HG02759 (cell line): ENCODE measurements around the gene EFEMP1.
"Not testable (repeated sequence)": the region's sequence is repeated elsewhere in the genome, so short reads cannot be mapped to it uniquely, and the experiment has no call there.

Experiments
- ATAC-seq: cut with Tn5 transposase; IDR thresholded peaks from one replicate; pipeline ENCODE4 v1.9.1; 2021; ENCODE audit warnings: mild to moderate bottlenecking, moderate library complexity; ENCODE audit not compliant: unreplicated experiment

The EFEMP1 gene

DNA sequence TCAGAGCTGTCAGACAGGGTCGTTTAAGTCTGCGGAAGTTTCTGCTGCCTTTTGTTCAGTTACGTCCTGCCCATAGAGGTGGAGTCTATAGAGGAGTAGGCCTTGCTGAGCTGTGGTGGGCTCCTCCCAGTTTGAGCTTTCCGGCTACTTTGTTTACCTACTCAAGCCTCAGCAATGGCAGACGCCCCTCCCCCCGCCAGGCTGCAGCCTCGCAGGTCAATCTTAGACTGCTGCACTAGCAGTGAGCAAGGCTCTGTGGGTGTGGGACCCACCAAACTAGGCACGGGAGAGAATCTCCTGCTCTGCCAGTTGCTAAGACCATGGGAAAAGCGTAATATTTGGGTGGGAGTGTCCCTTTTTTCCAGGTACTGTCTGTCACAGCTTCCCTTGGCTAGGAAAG lies 86.5 kb downstream of the EFEMP1 start:
- no peak for ATAC-seq

DNA sequence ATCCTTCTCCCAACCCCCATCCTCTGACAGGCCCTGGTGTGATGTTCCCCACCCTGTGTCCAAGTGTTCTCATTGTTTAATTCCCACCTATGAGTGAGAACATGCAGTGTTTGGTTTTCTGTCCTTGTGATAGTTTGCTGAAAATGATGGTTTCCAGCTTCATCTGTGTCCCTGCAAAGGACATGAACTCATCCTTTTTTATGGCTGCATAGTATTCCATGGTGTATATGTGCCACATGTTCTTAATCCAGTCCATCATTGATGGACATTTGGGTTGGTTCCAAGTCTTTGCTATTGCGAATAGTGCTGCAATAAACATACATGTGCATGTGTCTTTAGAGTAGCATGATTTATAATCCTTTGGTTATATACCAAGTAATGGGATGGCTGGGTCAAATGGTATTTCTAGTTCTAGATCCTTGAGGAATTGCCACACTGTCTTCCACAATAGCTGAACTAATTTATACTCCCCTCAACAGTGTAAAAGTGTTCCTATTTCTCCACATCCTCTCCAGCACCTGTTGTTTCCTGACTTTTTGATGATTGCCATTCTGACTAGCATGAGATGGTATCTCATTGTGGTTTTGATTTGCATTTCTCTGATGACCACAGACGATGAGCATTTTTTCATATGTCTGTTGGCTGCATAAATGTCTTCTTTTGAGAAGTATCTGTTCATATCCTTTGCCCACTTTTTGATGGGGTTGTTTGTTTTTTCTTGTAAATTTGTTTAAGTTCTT lies 91.7 kb downstream of the EFEMP1 start:
- ATAC-seq: not testable (repeated sequence)

DNA sequence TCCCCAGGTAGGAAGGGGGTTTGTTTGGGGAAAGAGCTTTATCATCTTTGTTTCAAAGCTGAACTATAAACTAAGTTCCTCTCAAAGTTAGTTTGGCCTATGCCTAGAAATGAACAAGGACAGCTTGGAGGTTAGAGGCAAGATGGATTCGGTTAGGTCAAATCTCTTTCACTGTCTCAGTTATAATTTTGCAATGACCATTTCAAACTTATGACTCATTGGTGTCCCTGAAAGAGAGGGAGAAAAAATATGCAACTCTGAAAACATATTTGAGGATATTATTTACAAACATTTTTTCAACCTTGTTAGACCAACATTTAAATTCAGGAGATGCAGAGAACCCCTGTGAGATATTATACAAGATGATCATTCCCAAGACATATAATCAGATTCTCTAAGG lies 95.7 kb downstream of the EFEMP1 start:
- no peak for ATAC-seq

DNA sequence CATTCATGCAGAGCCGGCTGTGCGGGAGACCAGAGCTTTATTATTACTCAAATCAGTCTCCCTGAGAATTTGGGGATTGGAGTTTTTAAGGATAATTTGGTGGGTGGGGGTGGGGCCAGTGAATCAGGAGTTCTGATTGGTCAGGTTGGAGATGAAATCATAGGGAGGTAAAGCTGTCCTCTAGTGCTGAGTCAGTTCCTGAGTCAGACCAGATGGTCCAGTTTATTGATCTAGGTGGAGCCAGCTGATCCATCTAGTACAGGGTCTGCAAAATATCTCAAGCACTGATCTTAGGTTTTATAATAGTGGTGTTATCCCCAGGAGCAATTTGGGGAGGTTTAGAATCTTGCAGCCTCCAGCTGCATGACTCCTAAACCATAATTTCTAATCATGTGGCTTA lies 96.2 kb downstream of the EFEMP1 start:
- ATAC-seq: not testable (repeated sequence)

DNA sequence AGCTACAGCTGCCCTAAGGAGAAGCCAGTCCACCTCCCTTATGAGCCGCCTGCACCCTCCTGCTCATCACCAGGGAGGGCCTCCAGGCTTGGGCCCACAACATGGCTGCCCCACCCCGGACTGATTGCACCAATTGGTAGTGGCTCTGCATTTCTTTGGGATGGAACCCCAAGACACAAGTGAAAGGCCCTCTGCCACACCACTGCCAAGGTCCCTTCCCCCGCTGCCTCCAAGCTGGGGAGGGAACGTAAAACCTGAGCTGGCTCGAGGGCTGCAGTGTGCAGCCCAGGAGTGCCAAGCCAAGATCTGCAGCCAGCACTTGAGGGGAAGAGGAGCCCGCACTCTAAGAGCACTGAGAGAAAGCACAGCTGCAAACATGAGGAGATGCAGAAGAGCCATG lies 97.3 kb downstream of the EFEMP1 start:
- ATAC-seq: no peak

DNA sequence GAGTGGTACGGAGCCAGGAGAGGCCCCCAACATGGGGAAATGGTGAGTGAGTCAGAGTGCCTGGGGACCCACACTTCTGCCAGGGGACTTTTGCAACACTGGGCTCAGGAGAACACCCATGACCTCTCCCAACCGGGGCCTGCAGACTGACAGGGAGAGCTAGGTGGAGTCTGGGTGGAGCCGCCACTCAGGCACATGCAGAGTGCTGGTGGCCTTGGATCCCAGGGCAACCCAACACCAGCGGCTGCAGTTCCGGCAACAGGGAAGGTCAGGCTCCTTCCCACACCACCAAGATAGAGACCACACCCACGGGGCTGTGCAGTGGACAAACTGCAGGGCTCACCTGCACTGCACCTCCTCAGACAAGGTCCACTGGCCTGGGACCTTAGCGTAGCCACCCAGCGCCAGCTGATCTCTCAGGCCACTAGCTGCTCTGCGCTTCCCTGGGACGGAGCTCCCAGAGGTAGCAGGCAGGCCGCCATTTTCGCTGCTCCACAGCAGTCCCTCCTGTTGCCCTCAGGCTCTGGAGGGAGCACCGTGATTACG lies 99.0 kb downstream of the EFEMP1 start:
- no peak for ATAC-seq
